ENCODE results near the gene FGD6. TPM values are rescaled to one million over a fixed set of nuclear protein-coding genes. Genes with fewer than 3 reads are reported as not detected.

Gene FGD6
- total RNA-seq, 4 donors from 2014 or later, result 16.2 to 46.9 (median 25.0) TPM

GRCh38 chr12:95134085-95134484 is 83.2 kb downstream of the FGD6 start:
- Histone ChIP-seq H3K4me3 (no peak overlapping the region), H3K27me3 (no peaks in the 10 kb centered on the region), H3K27ac (no peak overlapping the region), H3K36me3 (peaks cover 10% of the 10 kb centered on the region), H3K4me1 (peaks cover 6% of the 10 kb centered on the region), H3K9me3 (no peaks in the 10 kb centered on the region)
- WGBS, result 97% methylated on average over 6 of the region's 6 CpGs
- TF ChIP-seq EP300 (IDR thresholded peaks at IDR 0.05) (no peak), POLR2AphosphoS5 (IDR thresholded peaks at IDR 0.05) (no peak)
- no peak for DNase-seq (ENCODE audit: low spot score in 2 of 2)

- no peaks in the 10 kb centered on the region for H3K27me3 ChIP-seq
- no peaks in the 10 kb centered on the region for H3K9me3 ChIP-seq
- DNase-seq (ENCODE audit: low spot score in 2 of 2), result no peak
- peaks cover 10% of the 10 kb centered on the region for H3K36me3 ChIP-seq
- 83% methylated on average over 10 of the region's 10 CpGs for WGBS
- no peak overlapping the region for H3K27ac ChIP-seq
- TF ChIP-seq POLR2AphosphoS5 (IDR thresholded peaks at IDR 0.05) (no peak), CTCF (IDR thresholded peaks at IDR 0.05) (no peak), EP300 (IDR thresholded peaks at IDR 0.05) (no peak), POLR2A (IDR thresholded peaks at IDR 0.05) (no peak)
- H3K4me1 ChIP-seq, result peaks cover 6% of the 10 kb centered on the region
- no peak overlapping the region for H3K4me3 ChIP-seq
These were observed 85.5 kb downstream of the FGD6 start for GRCh38 chr12:95131589-95132340.

- H3K36me3 ChIP-seq, result peaks cover 8% of the 10 kb centered on the region
- H3K9me3 ChIP-seq, result no peaks in the 10 kb centered on the region
- WGBS, result 65% methylated on average over 1 of the region's 1 CpG
- no peaks in the 10 kb centered on the region for H3K27me3 ChIP-seq
- DNase-seq (ENCODE audit: low spot score in 2 of 2), result no peak
- no peak overlapping the region for H3K27ac ChIP-seq
- peaks cover 6% of the 10 kb centered on the region for H3K4me1 ChIP-seq
- TF ChIP-seq CTCF (IDR thresholded peaks at IDR 0.05), result no peak
- TF ChIP-seq EP300 (IDR thresholded peaks at IDR 0.05), result no peak
- no peak overlapping the region for H3K4me3 ChIP-seq
These were observed 87.2 kb downstream of the FGD6 start for GRCh38 chr12:95130096-95130495.

- TF ChIP-seq CTCF (IDR thresholded peaks at IDR 0.05) (no peak), POLR2AphosphoS5 (IDR thresholded peaks at IDR 0.05) (no peak), EP300 (IDR thresholded peaks at IDR 0.05) (no peak), POLR2A (IDR thresholded peaks at IDR 0.05) (no peak)
These were observed 88.2 kb downstream of the FGD6 start for GRCh38 chr12:95129115-95129514.

GRCh38 chr12:95126736-95127135 is 90.5 kb downstream of the FGD6 start:
- 83% methylated on average over 3 of the region's 3 CpGs for WGBS
- TF ChIP-seq CTCF (IDR thresholded peaks at IDR 0.05), result no peak
- TF ChIP-seq EP300 (IDR thresholded peaks at IDR 0.05), result no peak
- TF ChIP-seq POLR2A (IDR thresholded peaks at IDR 0.05), result no peak
- TF ChIP-seq POLR2AphosphoS5 (IDR thresholded peaks at IDR 0.05), result no peak

More at GRCh38 chr12:95129115-95129514, 88.2 kb downstream of the FGD6 start:
- Histone ChIP-seq H3K27ac (no peak overlapping the region), H3K4me3 (no peak overlapping the region), H3K36me3 (peaks cover under 1% of the 10 kb centered on the region), H3K4me1 (peaks cover 6% of the 10 kb centered on the region), H3K27me3 (no peaks in the 10 kb centered on the region), H3K9me3 (no peaks in the 10 kb centered on the region)
- DNase-seq (ENCODE audit: low spot score in 2 of 2), result no peak
- WGBS, result 100% methylated on average over 2 of the region's 2 CpGs

More at GRCh38 chr12:95126736-95127135, 90.5 kb downstream of the FGD6 start:
- Histone ChIP-seq H3K27me3 (no peaks in the 10 kb centered on the region), H3K27ac (no peak overlapping the region), H3K4me3 (no peak overlapping the region), H3K9me3 (no peaks in the 10 kb centered on the region), H3K36me3 (no peaks in the 10 kb centered on the region), H3K4me1 (no peaks in the 10 kb centered on the region)
- no peak for DNase-seq (ENCODE audit: low spot score in 2 of 2)
